Loucy (cell line): ENCODE data around the gene DENND6B.

ENCODE experiments used
- CTCF ChIP-seq: fragments of 200-600 bp; sonication (generic); conservative IDR thresholded peaks from 2 replicates; pipeline ENCODE4 v1.5.1; 2014; ENCODE audit warnings: mild to moderate bottlenecking, antibody characterized with exemption, low read length
- EZH2phosphoT487 ChIP-seq: fragments of 200-600 bp; IDR thresholded peaks from 2 replicates; pipeline ENCODE4 v1.6.1; 2018; ENCODE audit warnings: antibody characterized with exemption, mild to moderate bottlenecking, moderate library complexity, borderline replicate concordance

- TF ChIP-seq CTCF (no peak), EZH2phosphoT487 (no peak)
Observed at GRCh38 chr22:50320671-50321325, 6.0 kb downstream of the DENND6B start.
